Stimulated activated CD4-positive, alpha-beta T cell treated with anti-CD3 and anti-CD28 coated beads, Interleukin-4, amount 100 ng/mL, for 24 hours (primary cell): ENCODE data around the gene ZNF597.

ENCODE experiments used
- DNase-seq: peaks from one replicate; pipeline ENCODE4 v3.0.0-alpha.2; 2020

ZNF597 gene

GRCh38 chr16:3439637-3440036, 3.7 kb downstream of the ZNF597 start:
- no peak for DNase-seq

GRCh38 chr16:3434373-3434772, 8.9 kb downstream of the ZNF597 start:
- DNase-seq: no peak

- peak; percentile 67 for DNase-seq
Measured at GRCh38 chr16:3431779-3432219, 11.5 kb downstream of the ZNF597 start.

GRCh38 chr16:3413730-3414379, 29.4 kb downstream of the ZNF597 start:
- DNase-seq: no peak

GRCh38 chr16:3408561-3409197, 34.6 kb downstream of the ZNF597 start:
- DNase-seq: no peak

DNA sequence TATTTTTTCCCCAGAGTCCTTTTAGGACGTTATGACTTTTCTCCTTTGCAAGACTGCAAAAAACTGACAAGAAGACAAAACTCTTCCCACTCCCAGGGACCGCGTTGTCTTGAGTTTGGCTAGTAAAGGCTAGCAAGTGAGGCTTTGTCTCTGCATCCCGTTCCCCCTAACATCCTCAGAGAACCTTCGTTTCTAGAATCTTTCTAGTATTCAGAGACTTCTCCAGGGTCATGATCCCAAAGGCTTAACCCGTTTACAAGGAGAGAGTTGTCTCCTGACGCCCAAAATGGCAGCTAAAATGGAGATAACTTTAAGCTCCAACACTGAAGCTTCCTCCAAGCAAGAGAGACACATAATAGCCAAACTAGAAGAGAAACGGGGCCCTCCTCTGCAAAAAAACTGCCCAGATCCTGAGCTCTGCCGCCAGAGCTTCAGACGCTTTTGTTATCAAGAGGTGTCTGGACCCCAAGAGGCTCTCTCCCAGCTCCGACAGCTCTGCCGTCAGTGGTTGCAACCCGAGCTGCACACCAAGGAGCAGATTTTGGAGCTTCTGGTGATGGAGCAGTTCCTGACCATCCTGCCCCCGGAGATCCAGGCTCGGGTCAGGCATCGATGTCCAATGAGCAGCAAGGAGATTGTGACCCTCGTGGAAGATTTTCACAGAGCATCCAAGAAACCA, 41.4 kb downstream of the ZNF597 start:
- DNase-seq: no peak

- DNase-seq: peak; percentile 99
Measured at GRCh38 chr16:3400779-3401688, 42.3 kb downstream of the ZNF597 start, which contains the start of the genes ZNF174 and ZSCAN32. ZNF174 (plus strand) TSS chr16:3401215; CDS start chr16:3402005, 790 bp downstream. ZSCAN32 (minus strand) TSS chr16:3401004; CDS start chr16:3397557, 3,447 bp downstream.

GRCh38 chr16:3400446-3400778, 42.9 kb downstream of the ZNF597 start:
- no peak for DNase-seq

- DNase-seq: no peak
Measured at GRCh38 chr16:3389663-3390338, 53.5 kb downstream of the ZNF597 start.

DNA sequence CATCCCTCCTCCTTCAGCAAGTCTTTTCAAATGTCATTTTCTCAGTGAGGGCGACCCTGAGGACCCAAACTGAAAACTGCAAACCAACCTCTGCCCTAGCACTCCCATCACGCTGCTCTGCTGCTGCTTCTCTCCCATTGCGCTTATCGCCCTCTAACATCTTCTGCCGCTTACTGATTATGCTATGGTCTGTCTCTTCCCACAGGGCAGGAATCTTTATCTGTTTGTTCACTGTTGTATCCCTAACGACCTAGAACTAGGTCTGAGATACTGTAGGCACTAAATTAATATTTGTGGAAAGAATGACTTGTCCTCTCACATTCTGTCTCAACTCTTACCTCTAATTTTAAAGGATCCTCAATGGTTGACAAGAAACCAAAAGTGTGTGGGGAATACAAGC, 55.0 kb downstream of the ZNF597 start:
- DNase-seq: no peak

DNA sequence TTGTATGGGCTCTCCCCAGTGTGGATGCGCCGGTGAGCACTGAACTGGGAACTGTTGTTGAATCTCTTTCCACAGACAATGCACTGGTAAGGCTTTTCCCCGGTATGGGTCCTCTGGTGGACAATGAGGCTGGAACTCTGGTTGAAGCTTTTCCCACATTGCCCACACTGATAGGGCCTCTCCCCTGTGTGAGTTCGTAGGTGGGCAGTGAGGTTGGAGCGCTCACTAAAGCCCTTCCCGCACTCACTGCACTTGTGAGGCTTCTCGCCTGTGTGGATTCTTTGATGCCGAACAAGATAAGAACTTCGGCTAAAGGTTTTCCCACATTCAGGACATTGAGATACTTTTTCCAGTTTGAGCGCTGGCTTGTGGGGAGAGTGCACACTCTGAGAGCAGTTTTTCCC, 60.3 kb downstream of the ZNF597 start:
- DNase-seq: no peak
